ENCODE measurements around the gene PTPRU. TPM values are rescaled to one million over a fixed set of nuclear protein-coding genes. Genes with fewer than 3 reads are reported as not detected.

The PTPRU gene
- total and polyA plus RNA-seq, 2 experiments from 2014 or later, result 8.0 to 105 TPM

- Mint-ChIP-seq H3K9me3 (no peaks in the 10 kb centered on the region; the same call in 2 of the 3 replicates), H3K27me3 (ENCODE audit: insufficient read depth, low read depth, poor library complexity) (peaks cover 13% of the 10 kb centered on the region), H3K4me3 (no peak overlapping the region), H3K36me3 (ENCODE audit: low read depth) (no peaks in the 10 kb centered on the region; the same call in 2 of the 3 replicates), H3K4me1 (peaks cover 37% of the 10 kb centered on the region), H3K27ac (no peak overlapping the region)
- Histone ChIP-seq H3K4me2 (no peak overlapping the region), H3K4me3 (no peak overlapping the region), H3K4me1 (ENCODE audit: insufficient read depth) (peaks cover 29% of the 10 kb centered on the region), H3K9me2 (ENCODE audit: insufficient read depth) (no peaks in the 10 kb centered on the region), H3K27ac (ENCODE audit: low read depth) (no peak overlapping the region), H3F3A (replicated peaks; ENCODE audit: low read depth) (no peaks in the 10 kb centered on the region), H3K79me2 (replicated peaks; ENCODE audit: insufficient read depth) (no peaks in the 10 kb centered on the region; the same call in 1 of the 2 replicates), H2AFZ (no peak overlapping the region), H4K20me1 (replicated peaks; ENCODE audit: insufficient read depth) (no peaks in the 10 kb centered on the region; the same call in 1 of the 2 replicates), H3K36me3 (ENCODE audit: insufficient read depth) (no peaks in the 10 kb centered on the region), H3K27me3 (ENCODE audit: insufficient read depth) (no peaks in the 10 kb centered on the region)
- no peak for TF ChIP-seq ETS1 (IDR thresholded peaks at IDR 0.05)
- TF ChIP-seq ZNF462 (CRISPR knock-in tag; IDR thresholded peaks at IDR 0.05), result no peak
- no peak for TF ChIP-seq CTCF (conservative IDR thresholded peaks at IDR 0.05; ENCODE audit: low read depth in 2 of 2)
- TF ChIP-seq ZNF331 (CRISPR knock-in tag; IDR thresholded peaks at IDR 0.05; ENCODE audit: low read depth), result no peak
- no peak for TF ChIP-seq JUNB (IDR thresholded peaks at IDR 0.05; ENCODE audit: unreplicated experiment)
- TF ChIP-seq EZH2 (IDR thresholded peaks at IDR 0.05; ENCODE audit: low read depth, unreplicated experiment), result no peak
- ATAC-seq (no peak), DNase-seq (ENCODE audit: low spot score) (no peak)
These were observed 10.7 kb downstream of the PTPRU start for GRCh38 chr1:29247044-29247443.

Measured in GM23338 (cell line).